MM.1S (cell line): ENCODE results near the gene PCDHGB7.
A peak's percentile ranks its signal among the peaks of the same experiment; 100 is the strongest.

Experiments
- DNase-seq: peaks from one replicate; pipeline ENCODE4 v3.0.0-alpha.2; 2015
- H2AFZ ChIP-seq: fragments of 300-600 bp; sonication (generic); 2 replicates; pipeline ENCODE4 v1.6.0; 2016; ENCODE audit warnings: antibody characterized with exemption, low read length
- H3F3A ChIP-seq: fragments of 300-600 bp; sonication (generic); 2 replicates; pipeline ENCODE4 v1.6.1; 2016; ENCODE audit warnings: mild to moderate bottlenecking, antibody characterized with exemption, low read length, moderate library complexity, mixed read lengths; ENCODE audit not compliant: insufficient read depth
- H3K27ac ChIP-seq: fragments of 300-600 bp; sonication (generic); 2 replicates; pipeline ENCODE4 v1.5.1; 2016; ENCODE audit warnings: mild to moderate bottlenecking, low read length
- H3K27me3 ChIP-seq: fragments of 300-600 bp; sonication (generic); replicated peaks from 2 replicates; pipeline ENCODE4 v1.6.0; 2016; ENCODE audit warnings: low read length; ENCODE audit not compliant: insufficient read depth
- H3K36me3 ChIP-seq: fragments of 300-600 bp; sonication (generic); replicated peaks from 2 replicates; pipeline ENCODE4 v1.6.1; 2016; ENCODE audit warnings: mild to moderate bottlenecking, low read length, mixed read lengths; ENCODE audit not compliant: insufficient read depth
- H3K4me1 ChIP-seq: fragments of 300-600 bp; sonication (generic); 2 replicates; pipeline ENCODE4 v1.6.1; 2016; ENCODE audit warnings: low read length, mixed read lengths
- H3K4me2 ChIP-seq: fragments of 300-600 bp; sonication (generic); 2 replicates; pipeline ENCODE4 v1.6.0; 2016; ENCODE audit warnings: low read depth, low read length
- H3K4me3 ChIP-seq: fragments of 300-600 bp; sonication (generic); 2 replicates; pipeline ENCODE4 v1.5.1; 2016; ENCODE audit warnings: low read length, mixed read lengths
- H3K79me2 ChIP-seq: fragments of 300-600 bp; sonication (generic); 2 replicates; pipeline ENCODE4 v1.6.1; 2016; ENCODE audit warnings: mixed run types, low read length, mixed read lengths
- H3K9ac ChIP-seq: fragments of 300-600 bp; sonication (generic); 2 replicates; pipeline ENCODE4 v1.6.1; 2016; ENCODE audit warnings: low read length, mixed read lengths
- H3K9me2 ChIP-seq: fragments of 300-600 bp; sonication (generic); replicated peaks from 2 replicates; pipeline ENCODE4 v1.6.1; 2016; ENCODE audit warnings: mild to moderate bottlenecking, low read length, mixed read lengths; ENCODE audit not compliant: insufficient read depth
- H3K9me3 ChIP-seq: fragments of 300-600 bp; sonication (generic); replicated peaks from 2 replicates; pipeline ENCODE4 v1.6.1; 2016; ENCODE audit warnings: mild to moderate bottlenecking, low read length, mixed read lengths; ENCODE audit not compliant: insufficient read depth
- H4K20me1 ChIP-seq: fragments of 300-600 bp; sonication (generic); 2 replicates; pipeline ENCODE4 v1.6.1; 2016; ENCODE audit warnings: mild to moderate bottlenecking, low read length, moderate library complexity, mixed read lengths; ENCODE audit not compliant: insufficient read depth
- CTCF ChIP-seq: fragments of 300-600 bp; sonication (generic); IDR thresholded peaks from 2 replicates; pipeline ENCODE4 v1.5.1; 2016; ENCODE audit warnings: antibody characterized with exemption, low read length, mixed read lengths
- EZH2 ChIP-seq: fragments of 300-600 bp; sonication (generic); optimal IDR thresholded peaks from 2 replicates; pipeline ENCODE3; 2017; ENCODE audit warnings: low read depth, mild to moderate bottlenecking, antibody characterized with exemption, low read length, mixed read lengths
- EZH2phosphoT487 ChIP-seq: fragments of 300-600 bp; sonication (generic); IDR thresholded peaks from 2 replicates; pipeline ENCODE4 v1.6.1; 2018; ENCODE audit warnings: antibody characterized with exemption, low read length

Gene PCDHGB7

GRCh38 chr5:141420855-141421488 lies 3.5 kb downstream of the PCDHGB7 start, which contains the start of gene PCDHGA11:
PCDHGA11 (plus strand) TSS chr5:141421051; CDS start chr5:141421228, 177 bp downstream.
- no peaks in the 10 kb centered on the region for H3K9me2 ChIP-seq
- no peaks in the 10 kb centered on the region for H3K36me3 ChIP-seq
- H3F3A ChIP-seq: no peaks in the 10 kb centered on the region
- TF ChIP-seq EZH2 (no peak), EZH2phosphoT487 (no peak), CTCF (peak; percentile 76)
- H3K4me1 ChIP-seq: 0 out of 2 replicates have a peak, but pooled peaks cover 3% of the 10 kb centered on the region
- no peak within 1 kb of the TSS for H3K27ac ChIP-seq
- no peaks in the 10 kb centered on the region for H4K20me1 ChIP-seq
- H3K79me2 ChIP-seq: no peaks in the 10 kb centered on the region
- peak; percentile 66 for DNase-seq
- peaks cover 35% of the 10 kb centered on the region for H3K27me3 ChIP-seq
- H3K4me2 ChIP-seq: peak within 1 kb of the TSS; percentile 90
- peak within 1 kb of the TSS; percentile 87 for H2AFZ ChIP-seq
- peak within 1 kb of the TSS; percentile 75 for H3K4me3 ChIP-seq
- H3K9me3 ChIP-seq: no peaks in the 10 kb centered on the region
- peak within 1 kb of the TSS; percentile 24; the same call in 1 of the 2 replicates for H3K9ac ChIP-seq

GRCh38 chr5:141421489-141421855 lies 4.0 kb downstream of the PCDHGB7 start:
- TF ChIP-seq CTCF (no peak), EZH2 (no peak), EZH2phosphoT487 (no peak)
- peak overlapping the region; percentile 87 for H2AFZ ChIP-seq
- H3K9me3 ChIP-seq: no peaks in the 10 kb centered on the region

DNA sequence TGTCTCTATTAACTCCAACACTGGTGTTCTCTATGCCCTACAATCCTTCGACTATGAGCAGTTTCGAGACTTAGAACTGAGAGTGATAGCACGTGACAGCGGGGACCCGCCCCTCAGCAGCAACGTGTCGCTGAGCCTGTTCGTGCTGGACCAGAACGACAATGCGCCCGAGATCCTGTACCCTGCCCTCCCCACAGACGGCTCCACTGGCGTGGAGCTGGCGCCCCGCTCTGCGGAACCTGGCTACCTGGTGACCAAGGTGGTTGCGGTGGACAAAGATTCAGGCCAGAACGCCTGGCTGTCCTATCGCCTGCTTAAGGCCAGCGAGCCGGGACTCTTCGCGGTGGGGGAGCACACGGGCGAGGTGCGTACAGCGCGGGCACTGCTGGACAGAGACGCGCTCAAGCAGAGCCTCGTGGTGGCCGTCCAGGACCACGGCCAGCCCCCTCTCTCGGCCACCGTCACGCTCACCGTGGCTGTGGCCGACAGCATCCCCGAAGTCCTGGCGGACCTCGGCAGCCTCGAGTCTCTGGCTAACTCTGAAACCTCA lies 5.3 kb downstream of the PCDHGB7 start:
- DNase-seq: no peak
- no peak overlapping the region for H3K27ac ChIP-seq
- TF ChIP-seq CTCF (no peak), EZH2phosphoT487 (no peak), EZH2 (no peak)
- H3K27me3 ChIP-seq: peaks cover 35% of the 10 kb centered on the region
- no peaks in the 10 kb centered on the region for H3K9me3 ChIP-seq
- no peak overlapping the region for H2AFZ ChIP-seq
- H3K79me2 ChIP-seq: no peaks in the 10 kb centered on the region
- H3K9ac ChIP-seq: no peak overlapping the region
- H4K20me1 ChIP-seq: no peaks in the 10 kb centered on the region
- H3K4me1 ChIP-seq: 0 out of 2 replicates have a peak, but pooled peaks cover 3% of the 10 kb centered on the region
- no peaks in the 10 kb centered on the region for H3F3A ChIP-seq
- H3K36me3 ChIP-seq: no peaks in the 10 kb centered on the region
- H3K4me2 ChIP-seq: no peak overlapping the region
- no peaks in the 10 kb centered on the region for H3K9me2 ChIP-seq
- no peak overlapping the region for H3K4me3 ChIP-seq

More at GRCh38 chr5:141421489-141421855, 4.0 kb downstream of the PCDHGB7 start:
- no peaks in the 10 kb centered on the region for H4K20me1 ChIP-seq
- peak overlapping the region; percentile 75 for H3K4me3 ChIP-seq
- H3K4me2 ChIP-seq: peak overlapping the region; percentile 90
- H3K36me3 ChIP-seq: no peaks in the 10 kb centered on the region
- H3K9me2 ChIP-seq: no peaks in the 10 kb centered on the region
- no peaks in the 10 kb centered on the region for H3F3A ChIP-seq
- H3K27ac ChIP-seq: no peak overlapping the region
- peaks cover 35% of the 10 kb centered on the region for H3K27me3 ChIP-seq
- H3K9ac ChIP-seq: peak overlapping the region; percentile 24; the same call in 1 of the 2 replicates
- no peak for DNase-seq
- no peaks in the 10 kb centered on the region for H3K79me2 ChIP-seq
- 0 out of 2 replicates have a peak, but pooled peaks cover 3% of the 10 kb centered on the region for H3K4me1 ChIP-seq
